ENCODE results near the gene SNRPB.

GRCh38 chr20:2518558-2518957 is 48.0 kb upstream of the SNRPB start:
- TF ChIP-seq CTCF (IDR thresholded peaks at IDR 0.05; ENCODE audit: borderline replicate concordance, extremely low read depth, low read length, poor library complexity, severe bottlenecking) (no peak), EZH2 (IDR thresholded peaks at IDR 0.05; ENCODE audit: borderline replicate concordance, low read depth, low read length, severe bottlenecking) (no peak)
